ENCODE results near the gene GPANK1.
A peak's percentile ranks its signal among the peaks of the same experiment; 100 is the strongest.

GPANK1 gene

GRCh38 chr6:31663126-31663960 is 1.5 kb downstream of the GPANK1 start:
- in situ Hi-C loops (cut with HindIII; ENCODE audit: low sequenced_read_pairs) = no loop called here
- peak overlapping the region; percentile 95 for H3K4me3 ChIP-seq (ENCODE audit: low read depth, low read length)
- DNase-seq (ENCODE audit: low read depth) = no peak

GRCh38 chr6:31662124-31662723 is 2.6 kb downstream of the GPANK1 start:
- TF ChIP-seq CTCF (IDR thresholded peaks at IDR 0.05; ENCODE audit: low read depth, low read length, missing control alignments) = no peak
- H3K4me3 ChIP-seq (ENCODE audit: low read depth, low read length) = no peak overlapping the region
- no peak for DNase-seq (ENCODE audit: low read depth)
- in situ Hi-C loops (cut with HindIII; ENCODE audit: low sequenced_read_pairs) = no loop called here

More at GRCh38 chr6:31663126-31663960, 1.5 kb downstream of the GPANK1 start:
- TF ChIP-seq CTCF (IDR thresholded peaks at IDR 0.05; ENCODE audit: low read depth, low read length, missing control alignments) = no peak

GRCh38 chr6:31661262-31662123 is 3.3 kb downstream of the GPANK1 start:
- in situ Hi-C loops (cut with HindIII; ENCODE audit: low sequenced_read_pairs) = no loop called here
- no peak for DNase-seq (ENCODE audit: low read depth)

GRCh38 chr6:31660381-31661261 is 4.2 kb downstream of the GPANK1 start, which contains the start of gene C6orf47:
C6orf47 (minus strand) TSS chr6:31660778; CDS start chr6:31659947, 831 bp downstream.
- TF ChIP-seq CTCF (IDR thresholded peaks at IDR 0.05; ENCODE audit: low read depth, low read length, missing control alignments) = no peak
- in situ Hi-C loops (cut with HindIII; ENCODE audit: low sequenced_read_pairs) = no loop called here
- H3K4me3 ChIP-seq (ENCODE audit: low read depth, low read length) = peak within 1 kb of the TSS; percentile 87
- DNase-seq (ENCODE audit: low read depth) = peak; percentile 27

More at GRCh38 chr6:31661262-31662123, 3.3 kb downstream of the GPANK1 start:
- TF ChIP-seq CTCF (IDR thresholded peaks at IDR 0.05; ENCODE audit: low read depth, low read length, missing control alignments) = no peak
- H3K4me3 ChIP-seq (ENCODE audit: low read depth, low read length) = peak overlapping the region; percentile 87

- no peak for DNase-seq (ENCODE audit: low read depth)
- in situ Hi-C loops (cut with HindIII; ENCODE audit: low sequenced_read_pairs) = no loop called here
- H3K4me3 ChIP-seq (ENCODE audit: low read depth, low read length) = peak overlapping the region; percentile 87
- TF ChIP-seq CTCF (IDR thresholded peaks at IDR 0.05; ENCODE audit: low read depth, low read length, missing control alignments) = no peak
Measured at GRCh38 chr6:31659649-31660380, 5.0 kb downstream of the GPANK1 start.

All from astrocyte of the cerebellum (primary cell).